ENCODE data around the gene THAP8.

GRCh38 chr19:36081894-36082293, 27.8 kb upstream of the THAP8 start:
- TF ChIP-seq CREB1 (IDR thresholded peaks at IDR 0.05; ENCODE audit: low read depth), result no peak
- no peak for TF ChIP-seq POLR2A (IDR thresholded peaks at IDR 0.05; ENCODE audit: low read depth, low read length)
- TF ChIP-seq, protein P1, sequence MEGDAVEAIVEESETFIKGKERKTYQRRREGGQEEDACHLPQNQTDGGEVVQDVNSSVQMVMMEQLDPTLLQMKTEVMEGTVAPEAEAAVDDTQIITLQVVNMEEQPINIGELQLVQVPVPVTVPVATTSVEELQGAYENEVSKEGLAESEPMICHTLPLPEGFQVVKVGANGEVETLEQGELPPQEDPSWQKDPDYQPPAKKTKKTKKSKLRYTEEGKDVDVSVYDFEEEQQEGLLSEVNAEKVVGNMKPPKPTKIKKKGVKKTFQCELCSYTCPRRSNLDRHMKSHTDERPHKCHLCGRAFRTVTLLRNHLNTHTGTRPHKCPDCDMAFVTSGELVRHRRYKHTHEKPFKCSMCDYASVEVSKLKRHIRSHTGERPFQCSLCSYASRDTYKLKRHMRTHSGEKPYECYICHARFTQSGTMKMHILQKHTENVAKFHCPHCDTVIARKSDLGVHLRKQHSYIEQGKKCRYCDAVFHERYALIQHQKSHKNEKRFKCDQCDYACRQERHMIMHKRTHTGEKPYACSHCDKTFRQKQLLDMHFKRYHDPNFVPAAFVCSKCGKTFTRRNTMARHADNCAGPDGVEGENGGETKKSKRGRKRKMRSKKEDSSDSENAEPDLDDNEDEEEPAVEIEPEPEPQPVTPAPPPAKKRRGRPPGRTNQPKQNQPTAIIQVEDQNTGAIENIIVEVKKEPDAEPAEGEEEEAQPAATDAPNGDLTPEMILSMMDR (IDR thresholded peaks at IDR 0.05 in 2 of 3, conservative IDR thresholded peaks at IDR 0.05 in 1 of 3; ENCODE audit: control insufficient read depth in 2 of 3, extremely low read depth in 1 of 3, insufficient read depth in 1 of 3, low read depth in 3 of 3, low read length in 3 of 3), result no peak
- TF ChIP-seq MEF2A (IDR thresholded peaks at IDR 0.05; ENCODE audit: insufficient read depth, low read depth, low read length), result no peak
- TF ChIP-seq HDAC6 (IDR thresholded peaks at IDR 0.05; ENCODE audit: unreplicated experiment), result no peak
- TF ChIP-seq SMC3 (IDR thresholded peaks at IDR 0.05; ENCODE audit: borderline replicate concordance, low read length), result no peak
- TF ChIP-seq ATF7 (IDR thresholded peaks at IDR 0.05; ENCODE audit: low read depth), result no peak
- no peak for TF ChIP-seq FOS (IDR thresholded peaks at IDR 0.05; ENCODE audit: borderline replicate concordance, extremely low read depth, insufficient read length)
- TF ChIP-seq TAF1 (IDR thresholded peaks at IDR 0.05; ENCODE audit: borderline replicate concordance, low read depth, low read length), result no peak
- no peak for TF ChIP-seq ZNF24 (IDR thresholded peaks at IDR 0.05)
- no peak for TF ChIP-seq SRF (IDR thresholded peaks at IDR 0.05; ENCODE audit: low read depth in 2 of 2, low read length in 2 of 2)
